HG02588 (cell line): Measurements from ENCODE around the gene TEX35.

Experiments
- ATAC-seq: cut with Tn5 transposase; IDR thresholded peaks from one replicate; pipeline ENCODE4 v1.9.1; 2021; ENCODE audit warnings: mild to moderate bottlenecking, moderate library complexity; ENCODE audit not compliant: unreplicated experiment

Gene TEX35

DNA sequence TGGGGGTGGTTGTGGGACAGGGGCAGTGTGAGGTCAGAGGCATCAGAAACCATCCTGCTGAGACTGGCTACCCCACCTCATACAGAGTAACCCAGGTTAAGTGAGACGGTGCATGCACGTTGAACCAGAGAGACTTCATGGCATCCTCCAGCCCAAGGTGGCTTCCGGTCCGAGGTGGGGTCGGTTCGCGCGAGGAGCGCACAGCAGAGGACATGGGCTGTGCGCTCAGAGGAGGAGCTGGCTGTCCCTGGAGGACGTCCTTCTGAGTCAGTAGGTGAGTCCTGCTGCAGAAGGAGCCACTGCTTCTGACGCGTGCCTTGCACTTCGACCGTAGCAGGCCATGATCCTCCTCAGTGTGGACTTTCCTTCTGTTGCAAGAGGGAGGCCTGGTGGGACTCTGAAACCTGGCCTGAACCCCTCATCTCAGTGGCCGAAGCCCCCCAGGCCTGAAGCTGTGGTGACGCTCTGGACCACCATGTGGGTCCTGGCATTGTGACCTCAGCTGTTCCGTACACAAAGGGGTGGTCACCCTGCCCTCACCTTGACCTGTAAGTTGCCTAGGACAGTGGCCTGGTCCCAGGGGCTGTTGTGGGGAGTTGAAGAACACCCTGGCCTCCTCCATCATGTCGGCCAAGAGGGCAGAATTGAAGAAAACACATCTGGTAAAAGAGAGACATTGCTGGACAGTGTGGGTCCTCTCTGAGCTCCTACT is at the start of gene TEX35:
Gene TEX35, plus strand, starts transcription at position 544 of the 712 bp plus-strand sequence. Its CDS starts 80 bp downstream, at position 624.
- no peak for ATAC-seq

- ATAC-seq = no peak
Measured at GRCh38 chr1:178464141-178464540, 48.8 kb upstream of the TEX35 start.

GRCh38 chr1:178464566-178464965 is 48.3 kb upstream of the TEX35 start:
- ATAC-seq = no peak

DNA sequence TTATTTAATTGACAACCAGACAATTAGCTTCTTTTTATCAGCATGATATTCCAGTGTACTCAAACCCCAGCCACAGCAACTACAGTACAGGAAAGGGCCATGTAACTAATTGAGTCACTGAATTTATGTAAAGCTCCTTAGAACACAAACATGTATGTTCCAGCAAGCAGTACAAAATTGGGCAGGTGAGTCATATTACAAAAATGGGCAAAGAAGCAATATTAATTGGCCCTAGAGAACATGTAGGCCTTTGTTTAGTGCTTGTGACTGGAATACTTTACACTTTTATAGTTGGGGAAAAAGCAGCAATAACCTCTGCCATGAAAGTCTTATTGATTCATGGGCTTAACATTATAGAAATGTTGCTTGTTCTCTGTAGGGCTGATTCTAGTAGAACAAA is 47.9 kb upstream of the TEX35 start:
- no peak for ATAC-seq

DNA sequence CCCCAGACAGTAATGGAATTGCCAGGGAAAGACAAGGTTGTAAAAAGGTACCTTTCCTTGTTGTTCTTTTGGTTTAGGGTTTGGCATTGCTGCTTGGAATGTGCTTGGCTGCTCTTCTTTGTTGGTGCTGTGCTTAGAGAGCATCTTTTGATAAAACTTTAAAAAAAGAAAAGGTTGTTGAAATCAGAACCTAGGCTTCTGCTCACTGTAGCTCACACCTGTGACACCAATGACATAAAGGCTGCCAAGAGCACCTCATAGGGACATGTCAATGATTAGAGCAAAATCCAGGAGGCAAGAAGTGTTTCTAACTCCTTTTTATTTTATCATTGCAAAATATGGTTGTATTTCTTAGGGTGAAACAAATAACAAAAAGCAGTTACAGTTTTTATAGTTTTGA is 45.1 kb upstream of the TEX35 start:
- no peak for ATAC-seq

- no peak for ATAC-seq
Measured at GRCh38 chr1:178470411-178470960, 42.4 kb upstream of the TEX35 start.

DNA sequence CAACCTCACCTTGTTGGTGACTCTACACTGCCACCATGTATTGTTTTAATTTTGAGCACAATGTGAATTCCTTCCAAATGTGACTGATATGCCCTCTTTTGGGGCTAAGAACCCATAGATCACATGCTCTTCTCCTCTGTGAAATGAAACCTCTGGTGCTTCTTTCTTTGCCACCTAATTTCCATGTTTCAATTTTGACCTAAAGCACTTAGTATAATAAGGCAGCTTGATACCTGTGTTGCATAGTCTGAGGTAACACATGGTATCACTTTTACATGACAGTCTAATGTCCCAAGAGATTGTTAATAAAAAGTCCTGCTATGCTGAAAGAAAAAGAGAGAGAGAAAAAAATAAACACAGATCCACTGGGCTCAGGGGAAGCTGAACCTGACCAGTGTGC is 40.4 kb upstream of the TEX35 start:
- no peak for ATAC-seq

DNA sequence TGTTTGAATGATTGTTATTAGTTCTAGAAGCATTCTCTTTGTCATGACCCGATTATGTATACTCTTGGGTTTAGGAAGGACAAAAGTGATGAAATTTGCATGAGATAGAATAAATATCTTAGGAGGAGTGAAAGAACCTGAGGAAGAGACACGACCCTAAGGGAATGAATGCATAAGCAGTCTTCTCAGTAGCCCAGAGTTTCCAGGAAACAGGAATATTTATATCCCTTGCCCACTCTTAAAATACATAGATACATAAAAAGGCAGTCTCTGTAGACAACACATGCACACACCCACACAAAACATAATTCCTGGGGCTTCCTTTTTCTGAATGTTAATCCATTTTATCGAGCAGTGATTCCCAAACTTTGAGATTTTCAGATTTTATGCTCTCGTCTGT is 35.5 kb upstream of the TEX35 start:
- ATAC-seq = no peak

DNA sequence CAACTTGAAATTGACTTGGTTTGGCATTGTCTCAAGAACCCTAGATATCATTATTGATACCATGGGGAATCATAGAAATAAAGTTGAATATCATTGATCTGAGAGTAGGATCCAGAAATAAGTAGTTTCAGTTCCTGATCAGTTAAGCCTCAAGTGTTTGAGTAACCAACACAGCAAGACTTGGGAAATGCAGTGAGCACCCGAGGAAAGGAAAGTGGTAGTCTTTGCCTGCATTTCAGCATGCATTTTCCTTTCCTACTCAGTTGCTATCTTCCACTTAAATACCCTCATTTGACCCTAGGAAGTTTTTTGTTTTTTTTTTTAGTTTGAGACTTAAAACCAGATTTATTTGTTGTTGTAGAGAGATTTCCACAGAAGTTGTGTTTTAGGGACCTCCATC is 35.1 kb upstream of the TEX35 start:
- no peak for ATAC-seq

DNA sequence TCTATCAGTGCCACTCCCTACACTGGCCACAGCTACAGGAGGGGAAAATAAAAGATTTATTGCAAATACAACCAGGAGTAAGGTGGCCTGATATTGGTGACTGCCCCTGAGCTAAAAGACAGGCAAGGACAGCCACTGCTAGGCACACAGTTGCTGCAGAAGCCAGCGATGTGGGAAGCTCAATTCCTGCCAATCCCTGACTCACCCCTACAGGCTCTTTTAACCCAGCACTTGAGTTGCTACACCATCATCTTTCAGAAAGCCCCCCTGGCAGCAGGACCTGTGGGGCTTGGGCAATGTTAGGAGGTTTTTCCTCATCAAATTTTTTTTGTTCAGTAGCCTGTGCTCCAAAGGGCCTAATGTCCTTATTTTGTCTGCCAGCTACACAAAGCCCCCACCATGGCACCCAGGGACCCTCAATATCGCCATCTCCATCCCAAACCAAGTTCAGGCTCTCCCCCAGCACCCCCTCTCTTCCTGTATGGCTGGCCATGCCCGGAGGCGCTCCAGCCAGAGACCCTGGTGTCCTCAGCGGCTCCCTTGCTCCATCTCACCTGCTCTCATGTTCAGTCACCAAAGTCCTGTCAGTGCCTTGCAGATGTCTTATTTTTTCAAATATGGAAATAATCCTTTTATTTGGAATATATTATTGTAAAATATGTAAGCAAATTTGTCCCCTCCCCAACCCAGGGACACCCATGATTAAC is 29.5 kb upstream of the TEX35 start:
- no peak for ATAC-seq

- ATAC-seq = no peak
Measured at GRCh38 chr1:178484698-178485225, 28.1 kb upstream of the TEX35 start.

DNA sequence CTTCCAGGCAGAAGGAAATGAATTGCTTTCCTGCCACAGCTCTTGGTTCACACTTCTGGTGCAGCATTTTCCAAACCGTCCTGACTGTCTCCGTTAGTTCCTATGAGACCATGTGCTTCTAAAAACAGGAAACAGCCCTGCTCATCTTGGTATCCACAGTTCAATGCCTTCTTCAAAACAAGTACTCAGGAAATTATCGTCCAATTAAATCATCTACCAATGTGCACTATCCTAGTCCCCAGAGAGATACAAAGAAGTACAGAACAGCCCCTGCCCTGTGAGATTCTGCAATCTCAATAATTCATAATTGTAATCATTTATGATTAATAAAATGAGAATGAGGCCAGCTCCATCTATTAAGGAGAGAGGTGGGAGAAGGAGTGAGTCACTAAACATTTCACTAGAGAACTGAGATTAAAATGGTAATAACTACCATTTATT is 27.3 kb upstream of the TEX35 start:
- no peak for ATAC-seq

- no peak for ATAC-seq
Measured at GRCh38 chr1:178486100-178487069, 26.5 kb upstream of the TEX35 start.

GRCh38 chr1:178487070-178487615 is 25.8 kb upstream of the TEX35 start:
- ATAC-seq = no peak

GRCh38 chr1:178488393-178488792 is 24.5 kb upstream of the TEX35 start:
- no peak for ATAC-seq

- ATAC-seq = no peak
Measured at GRCh38 chr1:178489399-178489798, 23.5 kb upstream of the TEX35 start.

DNA sequence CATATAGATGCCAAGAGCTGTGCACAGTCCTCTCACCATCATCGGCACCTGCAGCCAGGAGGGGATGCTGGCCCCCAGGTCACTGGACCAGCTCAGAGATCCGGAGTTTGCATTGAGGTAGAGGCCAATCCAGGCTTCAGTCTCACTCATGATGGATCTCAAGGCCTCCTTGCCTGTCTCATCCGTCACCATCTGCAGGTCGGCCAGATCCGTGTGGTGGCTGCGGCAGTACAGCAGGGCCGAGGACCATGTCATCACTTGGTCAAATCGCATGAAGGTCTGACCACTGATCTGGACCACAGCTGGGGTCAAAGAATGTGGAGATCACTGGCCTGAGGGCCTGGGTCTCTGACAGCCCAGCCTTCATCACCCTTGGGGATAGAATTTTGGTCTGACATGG is 22.8 kb upstream of the TEX35 start:
- ATAC-seq = no peak

DNA sequence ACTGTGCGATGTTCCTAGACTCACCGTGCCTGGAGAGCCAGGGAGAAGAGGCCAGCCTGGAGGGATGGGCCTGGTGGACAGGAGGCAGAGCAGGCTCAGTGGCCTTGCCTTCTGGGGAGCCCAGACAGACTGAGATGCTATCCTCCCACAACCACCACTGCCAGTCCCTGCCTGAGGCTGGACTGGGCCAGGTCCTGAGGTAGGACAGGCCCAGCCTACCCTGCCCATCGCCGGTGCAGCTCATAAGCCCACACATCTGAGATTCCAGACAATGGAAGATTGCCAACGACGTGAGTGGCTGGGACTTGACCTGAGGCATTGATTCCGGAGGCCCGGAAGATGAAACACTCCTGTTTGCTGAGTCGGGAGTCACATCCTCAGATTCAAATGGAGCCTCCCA is 21.9 kb upstream of the TEX35 start:
- no peak for ATAC-seq

DNA sequence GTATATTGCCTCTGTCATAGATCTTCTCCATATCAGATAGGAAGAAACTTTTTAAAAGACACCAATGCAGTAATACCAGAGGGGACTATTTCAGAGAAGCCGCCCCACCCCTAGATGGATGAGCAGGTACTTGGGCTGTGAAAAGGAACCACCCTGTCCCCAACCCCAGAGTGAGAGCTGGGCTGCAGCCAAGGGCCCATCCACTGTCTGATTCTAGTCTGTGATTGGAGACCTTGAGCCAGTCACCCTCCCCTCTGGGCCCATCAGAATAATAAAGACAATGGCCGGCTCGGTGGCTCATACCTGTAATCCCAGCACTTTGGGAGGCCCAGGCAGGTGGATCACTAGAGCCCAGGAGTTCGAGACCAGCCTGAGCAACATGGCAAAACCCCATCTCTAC is 21.2 kb upstream of the TEX35 start:
- ATAC-seq = no peak

DNA sequence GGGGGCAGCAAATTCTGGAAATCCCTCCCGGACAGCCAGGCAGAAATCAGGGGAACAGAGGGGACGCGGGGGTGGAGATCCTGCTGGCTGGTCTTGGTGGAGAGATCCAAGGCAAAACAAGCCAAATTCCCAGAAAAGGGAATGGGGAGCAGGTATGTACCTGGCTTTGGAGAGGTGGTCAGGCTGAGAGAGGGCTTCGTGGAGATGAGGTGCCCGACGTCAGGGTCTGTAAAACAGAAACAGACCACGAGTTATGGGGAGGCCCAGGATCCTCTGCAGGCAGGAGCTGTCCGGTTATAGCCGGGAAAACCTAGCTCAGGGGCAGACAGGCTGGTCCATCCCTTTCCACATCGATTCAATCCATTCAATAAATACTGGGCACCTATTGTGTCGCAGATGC is 20.6 kb upstream of the TEX35 start:
- no peak for ATAC-seq
